Thymus (tissue), 11 donors: ENCODE data around the gene MAPK13. TPM values are rescaled to one million over a fixed set of nuclear protein-coding genes. Genes with fewer than 3 reads are reported as not detected.
"Not testable (repeated sequence)": the region's sequence is repeated elsewhere in the genome, so short reads cannot be mapped to it uniquely, and the experiment has no call there.

Source experiments
- DNase-seq, 9 donors: peaks; one replicate each; pipeline ENCODE4 v3.0.0-alpha.2; 2013; ENCODE audit warnings: low spot score in 9 of 9, low read depth in 6 of 9, missing footprints in 1 of 9
- H3K27ac ChIP-seq, 2 donors: one replicate each; pipeline ENCODE4 v1.5.1; 2013; ENCODE audit warnings: control low read depth in 1 of 2, low read depth in 1 of 2, low read length in 1 of 2, mild to moderate bottlenecking in 1 of 2, moderate library complexity in 1 of 2
- H3K27me3 ChIP-seq, 2 donors: one replicate each; pipeline ENCODE4 v1.5.1; 2013; ENCODE audit warnings: low read length in 1 of 2; ENCODE audit not compliant: control insufficient read depth in 2 of 2, insufficient read depth in 1 of 2
- H3K36me3 ChIP-seq, 2 donors: one replicate each; pipeline ENCODE4 v1.5.1; 2013; ENCODE audit warnings: low read length in 1 of 2, mild to moderate bottlenecking in 1 of 2, moderate library complexity in 1 of 2; ENCODE audit not compliant: control insufficient read depth in 2 of 2, insufficient read depth in 2 of 2
- H3K4me1 ChIP-seq, 2 donors: one replicate each; pipeline ENCODE4 v1.5.1; 2013; ENCODE audit warnings: low read length in 2 of 2; ENCODE audit not compliant: control insufficient read depth in 2 of 2, insufficient read depth in 2 of 2
- H3K4me3 ChIP-seq, 2 donors: one replicate each; pipeline ENCODE4 v1.5.1; 2013; ENCODE audit warnings: low read length in 2 of 2, control low read depth in 1 of 2, mild to moderate bottlenecking in 1 of 2
- H3K9me3 ChIP-seq, 2 donors: one replicate each; pipeline ENCODE4 v1.5.1; 2013; ENCODE audit warnings: low read length in 1 of 2, mild to moderate bottlenecking in 1 of 2; ENCODE audit not compliant: control insufficient read depth in 2 of 2, insufficient read depth in 1 of 2
- WGBS: extraction: QIAGEN DNeasy Blood & Tissue Kit; methylation state at CpG from one replicate; pipeline ENCODE4 v1.1.7; 2013; 5-methylcytosine and 5-hydroxymethylcytosine counted together
- polyA plus RNA-seq: library from polyadenylated mRNA; stranded (reverse); fragments of 200-250 nt; gene quantifications from one replicate; pipeline ENCODE4 v1.2.3, GENCODE V29; 2013
- total RNA-seq: library from RNA; stranded (reverse); fragments of 120-200 nt; gene quantifications from one replicate; pipeline ENCODE4 v1.2.4, GENCODE V29; 2013
- donor health status: healthy.

The MAPK13 gene
- total and polyA plus RNA-seq, 2 donors = 8.5 to 30.1 TPM

DNA sequence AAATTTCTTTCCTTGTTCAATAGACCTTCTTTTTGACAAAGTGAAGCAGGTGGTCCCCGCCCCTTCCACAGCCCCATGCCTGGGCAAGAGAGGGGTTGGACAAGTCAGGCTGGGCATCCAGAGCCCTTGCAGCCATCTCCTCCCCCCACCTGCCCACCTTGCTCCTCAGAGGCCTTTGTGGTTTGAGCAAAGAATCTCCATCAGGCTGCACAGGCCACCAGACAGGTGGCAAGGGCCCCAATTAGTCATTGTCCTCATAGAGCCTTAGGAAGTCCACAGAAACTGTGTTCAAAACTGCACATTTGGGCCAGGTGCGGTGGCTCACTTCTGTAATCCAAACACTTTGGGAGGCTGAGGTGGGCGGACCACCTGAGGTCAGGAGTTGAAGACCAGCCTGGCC, 1.5 kb upstream of the MAPK13 start:
- H3K4me3 ChIP-seq = no peak overlapping the region
- H3K9me3 ChIP-seq = no peaks in the 10 kb centered on the region
- peaks cover 0 to 21% of the 10 kb centered on the region in 2 donors for H3K27me3 ChIP-seq
- 96% methylated on average over 3 of the region's 3 CpGs for WGBS
- peaks cover 17 to 59% of the 10 kb centered on the region in 2 donors for H3K4me1 ChIP-seq
- no peak overlapping the region for H3K27ac ChIP-seq
- H3K36me3 ChIP-seq = no peaks in the 10 kb centered on the region
- DNase-seq = no peak

DNA sequence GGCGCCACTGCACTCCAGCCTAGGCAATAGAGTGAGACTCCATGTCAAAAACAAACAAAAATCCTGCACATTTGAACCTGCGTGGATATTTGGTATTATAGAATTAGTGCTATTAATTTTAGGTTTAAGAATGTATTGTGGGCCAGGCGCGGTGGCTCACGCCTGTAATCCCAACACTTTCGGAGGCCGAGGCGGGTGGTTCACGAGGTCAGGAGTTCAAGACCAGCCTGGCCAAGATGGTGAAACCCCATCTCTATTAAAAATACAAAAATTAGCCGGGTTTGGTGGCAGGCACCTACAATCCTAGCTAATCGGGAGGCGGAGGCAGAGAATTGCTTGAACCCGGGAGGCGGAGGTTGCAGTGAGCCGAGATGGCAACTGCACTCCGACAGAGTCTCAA, 979 bp upstream of the MAPK13 start:
- peaks cover 0 to 21% of the 10 kb centered on the region in 2 donors for H3K27me3 ChIP-seq
- not testable (repeated sequence) for H3K4me3 ChIP-seq, H3K9me3 ChIP-seq, DNase-seq, H3K27ac ChIP-seq, H3K36me3 ChIP-seq
- 97% methylated on average over 16 of the region's 16 CpGs for WGBS
- H3K4me1 ChIP-seq = peaks cover 17 to 54% of the 10 kb centered on the region in 2 donors

DNA sequence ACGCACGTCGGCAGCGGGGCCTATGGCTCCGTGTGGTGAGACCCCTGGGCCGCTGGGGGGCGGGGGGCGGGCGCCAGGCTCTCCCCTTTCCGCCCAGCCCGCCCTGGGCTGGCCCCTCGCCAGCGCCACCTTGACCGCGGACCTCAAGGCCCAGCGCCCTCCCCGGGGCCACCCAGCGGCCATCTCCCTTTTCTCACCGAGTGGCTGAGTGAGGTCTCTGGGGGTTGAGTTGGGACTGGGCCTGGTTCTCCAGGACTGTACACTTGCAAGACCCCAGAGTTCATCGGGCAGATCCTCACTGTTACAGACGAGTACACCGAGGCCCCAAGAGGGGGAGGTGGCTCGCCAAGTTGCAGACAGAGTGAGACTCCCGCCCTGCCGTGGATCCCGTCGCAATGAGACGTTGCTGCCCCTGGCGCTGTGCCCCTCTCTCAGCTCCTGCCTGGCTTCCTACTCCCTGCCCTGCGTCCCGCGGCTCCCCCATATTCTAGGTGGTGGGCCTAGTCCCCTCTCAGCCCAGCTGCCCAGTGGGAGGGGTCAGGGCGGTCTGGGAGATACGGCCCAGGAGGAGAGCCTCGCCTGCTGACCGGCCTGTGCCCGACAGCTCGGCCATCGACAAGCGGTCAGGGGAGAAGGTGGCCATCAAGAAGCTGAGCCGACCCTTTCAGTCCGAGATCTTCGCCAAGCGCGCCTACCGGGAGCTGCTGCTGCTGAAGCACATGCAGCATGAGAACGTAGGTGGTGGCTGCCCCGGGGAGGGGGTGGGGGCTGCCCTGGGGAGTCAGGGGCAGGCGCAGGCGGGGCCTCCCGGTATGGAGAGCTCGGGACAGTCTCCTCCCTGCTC, 576 bp downstream of the MAPK13 start:
- Histone ChIP-seq H3K36me3 (peaks cover 2 to 5% of the 10 kb centered on the region in 2 donors), H3K4me3 (peak overlapping the region; percentile 53 to 63), H3K4me1 (peaks cover 14 to 44% of the 10 kb centered on the region in 2 donors), H3K27ac (peak overlapping the region; percentile 67 to 93), H3K27me3 (peaks cover 0 to 21% of the 10 kb centered on the region in 2 donors), H3K9me3 (no peaks in the 10 kb centered on the region)
- DNase-seq = peak in 2 of 9 donors; percentile 43 to 68
- 15% methylated on average over 52 of the region's 52 CpGs for WGBS

DNA sequence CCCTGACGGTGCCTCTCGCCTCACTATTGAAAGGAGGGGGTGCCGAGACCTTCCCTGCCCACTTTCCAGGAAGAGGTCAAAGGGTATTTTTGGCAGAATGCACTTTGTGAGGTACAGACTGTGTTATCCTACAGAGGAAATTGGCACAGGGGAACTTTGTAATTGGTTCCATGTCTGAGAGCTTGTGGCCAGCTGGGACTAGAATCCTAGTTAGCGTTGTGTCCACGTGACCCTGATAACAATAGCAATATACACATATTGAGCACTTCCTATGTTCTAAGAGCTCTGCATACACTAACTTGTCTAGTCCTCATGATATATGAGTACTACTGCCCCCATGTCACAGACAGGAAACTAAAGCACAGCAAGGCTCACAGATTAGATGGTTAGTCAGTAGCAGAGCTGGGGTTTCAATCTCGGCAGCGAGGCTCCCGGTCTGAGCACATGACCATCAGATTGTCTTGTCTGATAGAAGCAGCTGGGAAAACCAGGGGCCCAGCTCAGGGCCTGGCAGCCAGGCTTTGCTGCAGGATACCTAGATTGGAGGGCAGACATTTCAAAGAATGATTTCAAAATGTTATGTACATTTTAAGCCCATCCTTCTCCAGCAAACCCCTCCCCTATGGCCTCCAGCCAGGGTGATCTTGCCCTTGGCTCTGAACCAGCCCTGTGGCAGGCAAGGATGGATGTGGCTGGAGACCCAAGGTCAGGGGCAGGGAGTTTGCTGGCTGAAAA, 1.4 kb downstream of the MAPK13 start:
- Histone ChIP-seq H3K4me3 (peak overlapping the region; percentile 53 to 63), H3K9me3 (no peaks in the 10 kb centered on the region), H3K4me1 (peaks cover 12 to 36% of the 10 kb centered on the region in 2 donors), H3K27ac (peak overlapping the region; percentile 67 to 93), H3K36me3 (peaks cover 4 to 10% of the 10 kb centered on the region in 2 donors), H3K27me3 (peaks cover 0 to 21% of the 10 kb centered on the region in 2 donors)
- WGBS = 25% methylated on average over 8 of the region's 8 CpGs
- peak in 2 of 9 donors; percentile 42 to 70 for DNase-seq

DNA sequence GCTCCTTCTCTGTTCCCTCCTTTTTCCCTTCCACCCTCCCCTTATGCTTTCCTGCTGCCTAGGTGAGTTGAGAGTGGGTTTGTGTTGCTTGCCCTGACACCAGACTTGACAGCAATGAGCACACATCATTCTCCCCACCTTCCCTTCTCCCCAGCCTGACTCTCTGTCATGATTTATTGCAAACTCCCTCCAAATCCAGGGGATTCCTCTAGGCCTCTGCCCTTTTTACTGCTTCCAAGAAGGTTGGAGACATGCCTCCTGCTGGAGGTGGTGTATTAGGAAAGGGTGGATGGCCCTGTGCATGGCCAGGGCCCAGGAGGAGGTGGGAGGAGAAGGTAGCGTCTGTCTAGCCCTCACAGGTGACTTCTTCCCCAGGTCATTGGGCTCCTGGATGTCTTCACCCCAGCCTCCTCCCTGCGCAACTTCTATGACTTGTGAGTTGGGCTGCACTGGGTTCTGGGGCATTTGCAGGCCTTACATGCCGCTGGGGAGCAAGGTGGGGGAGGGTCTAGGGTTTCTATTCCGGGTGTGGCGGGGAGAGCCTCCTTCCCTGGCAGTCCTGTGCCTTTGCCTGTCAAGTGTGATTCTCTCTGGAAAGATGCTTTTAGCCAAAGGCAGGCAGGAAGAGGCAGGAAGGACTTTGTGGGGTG, 2.1 kb downstream of the MAPK13 start:
- H3K4me3 ChIP-seq = no peak overlapping the region
- DNase-seq = no peak
- H3K4me1 ChIP-seq = peaks cover 10 to 32% of the 10 kb centered on the region in 2 donors
- H3K9me3 ChIP-seq = no peaks in the 10 kb centered on the region
- peaks cover 0 to 21% of the 10 kb centered on the region in 2 donors for H3K27me3 ChIP-seq
- 99% methylated on average over 5 of the region's 5 CpGs for WGBS
- H3K27ac ChIP-seq = no peak overlapping the region
- peaks cover 4 to 15% of the 10 kb centered on the region in 2 donors for H3K36me3 ChIP-seq

DNA sequence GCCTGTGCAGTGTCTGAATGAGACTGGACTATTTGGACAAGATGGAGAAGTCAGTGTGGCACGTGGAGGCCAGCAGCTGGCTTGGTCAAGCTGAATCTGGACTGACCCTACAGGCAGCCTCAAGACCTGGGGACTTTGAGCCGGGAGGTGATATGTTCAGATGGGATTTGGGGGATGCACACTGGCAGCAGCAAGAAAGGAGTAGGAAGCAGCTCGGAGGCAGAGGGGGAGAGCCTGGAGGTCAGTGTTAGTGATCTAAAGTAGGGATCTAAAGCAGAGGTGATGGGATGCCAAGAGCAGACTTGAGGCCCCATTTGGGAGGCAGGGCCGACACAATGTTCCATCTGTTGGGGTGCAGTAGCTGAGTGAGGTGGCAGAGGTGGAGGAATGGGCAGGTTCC, 2.8 kb downstream of the MAPK13 start:
- 95% methylated on average over 4 of the region's 4 CpGs for WGBS
- peaks cover 5 to 18% of the 10 kb centered on the region in 2 donors for H3K36me3 ChIP-seq
- peaks cover 10 to 32% of the 10 kb centered on the region in 2 donors for H3K4me1 ChIP-seq

DNA sequence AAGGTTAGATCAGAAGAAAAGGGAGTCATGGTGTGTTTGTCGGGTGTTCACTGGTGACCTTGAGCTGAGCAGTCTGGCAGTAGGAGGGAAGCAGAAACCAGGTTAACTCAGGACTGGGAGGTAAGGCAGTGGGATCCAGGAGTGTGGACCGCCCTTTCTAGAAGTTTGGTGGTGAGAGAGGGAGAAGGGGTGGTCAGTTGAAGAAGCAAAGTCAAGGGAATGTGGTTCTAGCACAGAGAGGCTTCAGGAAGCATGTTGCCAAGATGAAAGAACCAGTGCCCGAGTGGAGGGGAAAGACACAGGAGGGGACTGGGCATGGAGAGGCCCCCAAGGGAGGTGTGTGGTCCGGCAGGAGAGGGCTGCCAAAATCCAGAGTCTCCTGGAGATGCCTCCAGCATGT, 3.6 kb downstream of the MAPK13 start:
- H3K36me3 ChIP-seq = peaks cover 12 to 25% of the 10 kb centered on the region in 2 donors
- no peak overlapping the region for H3K4me3 ChIP-seq
- DNase-seq = no peak
- H3K27me3 ChIP-seq = peaks cover 0 to 18% of the 10 kb centered on the region in 2 donors
- 95% methylated on average over 4 of the region's 4 CpGs for WGBS
- peaks cover 10 to 32% of the 10 kb centered on the region in 2 donors for H3K4me1 ChIP-seq
- no peak overlapping the region for H3K27ac ChIP-seq
- no peaks in the 10 kb centered on the region for H3K9me3 ChIP-seq

More for the DNA sequence above, 2.8 kb downstream of the MAPK13 start:
- H3K9me3 ChIP-seq = no peaks in the 10 kb centered on the region
- H3K27me3 ChIP-seq = peaks cover 0 to 21% of the 10 kb centered on the region in 2 donors
- DNase-seq = no peak
- no peak overlapping the region for H3K27ac ChIP-seq
- no peak overlapping the region for H3K4me3 ChIP-seq

DNA sequence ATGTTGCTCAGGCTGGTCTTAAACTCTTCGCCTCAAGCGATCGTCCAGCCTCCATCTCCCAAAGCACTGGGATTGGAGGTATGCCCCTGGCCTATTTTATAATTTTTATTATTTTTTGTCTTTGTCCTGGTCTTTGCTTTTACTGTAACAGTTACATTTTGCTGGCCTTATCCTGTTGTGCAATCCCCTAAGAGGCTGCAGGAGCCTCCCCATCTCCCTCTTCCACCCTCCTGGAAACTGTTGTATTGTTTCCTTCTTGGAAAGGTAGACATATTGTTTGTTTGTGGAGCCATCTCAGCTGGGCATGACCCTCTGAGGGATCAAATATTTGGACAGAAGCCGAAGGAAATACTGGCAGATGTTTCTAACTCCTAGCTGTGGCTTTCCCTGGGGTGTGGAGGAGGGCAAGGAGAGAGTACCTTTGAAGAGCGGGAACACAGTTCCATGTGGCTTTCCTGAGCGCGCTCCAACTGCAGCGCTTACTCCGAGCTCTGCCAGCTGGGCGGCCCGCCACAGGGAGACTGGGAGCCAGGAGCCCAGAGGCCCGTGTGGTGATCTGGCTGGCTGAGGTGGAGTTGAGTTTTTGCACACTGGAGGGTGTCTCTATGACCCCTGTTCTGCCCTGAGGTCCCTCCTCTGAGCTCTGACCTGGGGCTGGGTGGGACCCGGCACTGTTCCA, 4.9 kb downstream of the MAPK13 start:
- Histone ChIP-seq H3K9me3 (no peaks in the 10 kb centered on the region), H3K27me3 (peaks cover 0 to 7% of the 10 kb centered on the region in 2 donors), H3K4me3 (no peak overlapping the region), H3K4me1 (peaks cover 5 to 40% of the 10 kb centered on the region in 2 donors), H3K36me3 (peaks cover 23 to 32% of the 10 kb centered on the region in 2 donors), H3K27ac (no peak overlapping the region)
- no peak for DNase-seq
- WGBS = 97% methylated on average over 13 of the region's 13 CpGs
